NCI-H1105 (cell line): ENCODE measurements around the gene STON2.

Source experiments
- DNase-seq: peaks from one replicate; lab custom pipeline; 2025; lab: John Stamatoyannopoulos, UW

STON2 gene

GRCh38 chr14:81221579-81222102 is 178.5 kb downstream of the STON2 start:
- DNase-seq: no peak

DNA sequence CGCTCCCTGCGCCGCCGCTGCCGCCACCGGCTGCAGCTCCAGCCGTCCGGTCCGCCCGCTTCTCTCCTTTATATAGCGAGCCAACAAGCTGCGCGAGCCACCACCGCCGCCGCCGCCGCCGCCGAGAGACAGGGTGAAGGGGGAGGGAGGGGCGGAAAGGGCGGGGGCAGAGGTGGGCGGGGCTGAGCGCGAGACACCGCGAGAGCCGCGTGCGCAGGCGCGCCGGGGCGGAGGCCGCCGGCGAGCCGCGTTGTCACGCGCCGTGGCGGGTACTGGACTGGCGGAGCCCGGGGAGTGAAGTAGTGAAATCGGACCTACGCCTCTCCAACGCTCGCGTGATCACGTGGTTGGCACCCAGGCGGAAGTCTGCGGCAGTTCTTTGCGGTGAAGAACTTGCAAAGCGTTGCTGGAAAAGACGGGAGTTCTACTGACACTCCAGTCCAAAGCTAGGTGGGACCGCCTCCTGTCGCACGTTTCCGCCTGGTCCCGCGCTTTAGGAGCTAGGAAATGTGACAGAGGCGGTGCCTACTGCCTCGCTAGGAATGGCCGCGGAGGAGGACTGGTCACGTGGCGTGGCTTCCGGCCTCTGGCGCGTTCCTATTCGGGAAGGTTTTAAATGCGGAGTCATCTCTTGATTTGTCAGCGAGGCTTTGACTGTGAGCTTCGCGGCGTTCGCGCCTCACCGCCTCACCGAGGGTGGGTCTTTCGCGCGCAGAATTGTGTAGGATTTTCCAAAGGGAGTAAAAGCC is 179.1 kb downstream of the STON2 start, which contains the start of gene GTF2A1:
Gene GTF2A1 (minus strand): TSS at position 130 of the 749 bp plus-strand sequence. CDS start 441 bp downstream, outside the sequence.
- DNase-seq: peak; percentile 100

DNA sequence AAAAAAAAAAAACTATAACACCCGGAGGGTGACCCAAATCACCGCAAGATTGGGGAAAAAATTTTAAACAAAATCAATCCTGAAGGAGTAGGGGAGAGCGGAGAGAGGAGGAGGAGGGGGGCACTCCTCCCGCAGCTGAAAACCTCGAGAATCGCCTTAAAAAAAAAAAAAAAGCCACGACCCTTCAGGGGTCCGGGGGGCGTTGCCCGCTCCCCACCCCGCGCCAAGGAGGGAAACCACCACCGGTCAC is 179.6 kb downstream of the STON2 start:
- DNase-seq: no peak

DNA sequence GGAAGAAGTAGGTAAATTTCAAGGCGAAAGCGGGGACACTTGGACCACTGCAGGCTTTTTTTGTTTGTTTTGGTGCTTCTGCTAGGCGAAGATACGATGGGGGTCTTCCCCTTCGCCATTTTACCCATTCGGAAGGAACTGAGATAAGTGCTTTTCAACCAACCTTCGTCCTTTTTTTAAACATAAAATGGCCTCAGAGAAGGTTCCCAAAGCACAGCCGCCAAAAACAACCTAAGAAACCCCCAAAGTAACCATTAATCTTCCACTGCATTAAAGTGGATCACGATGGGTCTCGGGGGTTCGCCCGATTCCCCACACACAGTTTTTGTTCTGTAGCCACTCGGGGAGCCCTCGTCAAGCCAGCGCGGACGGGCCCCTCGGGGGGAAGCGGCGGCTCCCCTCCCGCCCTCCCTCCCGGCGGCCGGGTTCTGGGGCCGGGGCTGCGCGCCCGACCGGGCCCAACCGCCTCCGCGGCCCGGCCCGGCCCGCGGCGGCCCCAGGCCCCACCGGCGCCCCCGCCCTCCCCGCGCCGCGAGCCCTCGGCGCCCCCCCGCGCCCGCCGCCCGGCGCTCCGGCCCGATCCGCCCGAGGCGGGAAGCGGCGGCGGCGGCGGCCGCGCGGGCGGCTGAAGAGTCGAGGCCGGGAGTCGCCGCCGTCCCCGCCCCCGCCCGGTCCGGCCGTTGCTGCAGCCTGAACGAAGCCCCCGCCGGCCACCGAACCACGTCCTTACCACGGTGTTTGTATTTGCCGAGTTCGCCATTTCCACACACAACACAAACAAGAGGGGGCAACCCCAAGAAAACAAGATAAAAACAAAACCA is 180.2 kb downstream of the STON2 start:
- peak; percentile 34 for DNase-seq

DNA sequence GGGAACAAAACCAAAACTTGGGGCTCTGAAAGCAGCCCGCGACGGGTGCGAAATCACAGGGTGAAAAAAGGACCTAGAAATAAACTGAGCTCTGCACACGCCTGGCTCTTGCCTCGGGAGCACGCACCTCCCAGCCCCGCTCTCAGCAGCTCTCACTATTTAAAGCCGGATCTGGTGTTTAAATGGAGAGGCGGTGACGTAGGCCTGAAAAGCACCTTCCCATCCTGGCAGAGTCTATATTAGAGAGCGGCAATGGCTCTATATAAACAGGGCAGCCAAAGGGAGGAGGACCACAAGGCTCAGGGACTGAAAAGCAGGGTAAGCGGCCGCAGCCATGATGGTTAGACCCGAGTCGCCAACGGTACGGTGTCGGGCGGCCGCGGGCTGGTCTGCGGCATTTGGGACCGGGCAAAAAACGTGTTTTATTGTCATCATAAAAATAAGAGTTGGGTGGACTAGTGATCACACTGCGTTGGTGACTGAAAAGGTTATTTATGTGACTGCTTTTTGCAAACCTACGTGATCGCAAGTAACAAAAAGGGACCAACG is 180.8 kb downstream of the STON2 start:
- DNase-seq: peak; percentile 99

GRCh38 chr14:81211844-81212243 is 188.3 kb downstream of the STON2 start:
- DNase-seq: no peak
